GM23248 (cell line): ENCODE results near the gene FZD1.

ENCODE experiments used
- EZH2 ChIP-seq: fragments of 200-600 bp; sonication (generic); IDR thresholded peaks from 2 replicates; pipeline ENCODE4 v1.6.1; 2018; ENCODE audit warnings: antibody characterized with exemption, mild to moderate bottlenecking; ENCODE audit not compliant: insufficient read depth, poor library complexity, severe bottlenecking
- EZH2phosphoT487 ChIP-seq: fragments of 200-600 bp; sonication (generic); IDR thresholded peaks from 2 replicates; pipeline ENCODE4 v1.6.1; 2018; ENCODE audit warnings: antibody characterized with exemption, moderate library complexity, mild to moderate bottlenecking, low read depth; ENCODE audit not compliant: insufficient read depth

GRCh38 chr7:91313113-91313512, 48.9 kb downstream of the FZD1 start:
- no peak for TF ChIP-seq EZH2
- no peak for TF ChIP-seq EZH2phosphoT487
